Chondrocyte (in vitro differentiated cells): ENCODE data around the gene TESK1. TPM values are rescaled to one million over a fixed set of nuclear protein-coding genes. Genes with fewer than 3 reads are reported as not detected.

Source experiments
- microRNA-seq: library from miRNA; unstranded; fragments of <30 nt; microRNA quantifications from one replicate; pipeline ENCODE4 v1.2.0, GENCODE V29; 2020; ENCODE audit warnings: borderline number of aligned reads
- total RNA-seq: library from RNA; stranded (reverse); gene quantifications from 3 replicates; pipeline ENCODE4 v1.2.1, GENCODE V29; 2021

Gene TESK1
- total RNA-seq, 1 donor from 2014 or later = 50.7 TPM

Small RNAs within 50 kb of the gene (microRNA-seq; reads per million reads assigned to microRNA genes)
- 3.3 reads per million for gene MIR4667

Other genes with a start within 250 kb of the TESK1 start
- gene RUSC2, start 115.2 kb upstream of the TESK1 start, total RNA-seq = 96.3 to 135 TPM (median 107 TPM) in 3 replicates
- 0.51 to 1.1 TPM (median 1.1 TPM) in 3 replicates for gene CD72, start 13.2 kb downstream of the TESK1 start, total RNA-seq
- gene SIT1, start 45.7 kb downstream of the TESK1 start, total RNA-seq = not detected in 3 replicates
- 11,782 to 13,339 TPM (median 12,386 TPM) in 3 replicates for gene RMRP, start 52.8 kb downstream of the TESK1 start, total RNA-seq
- gene CCDC107, start 53.0 kb downstream of the TESK1 start, total RNA-seq = 31.1 to 55.2 TPM (median 52.2 TPM) in 3 replicates
- 0.79 to 2.3 TPM (median 0.85 TPM) in 3 replicates for gene ARHGEF39, start 59.9 kb downstream of the TESK1 start, total RNA-seq
- gene CA9, start 68.7 kb downstream of the TESK1 start, total RNA-seq = 2.9 to 3.6 TPM in 2 of 3 replicates, not detected in the other
- 498 to 2,023 TPM (median 2,016 TPM) in 3 replicates for gene TPM2, start 84.7 kb downstream of the TESK1 start, total RNA-seq
- 490 to 684 TPM (median 655 TPM) in 3 replicates for gene TLN1, start 126.9 kb downstream of the TESK1 start, total RNA-seq
- gene CREB3, start 127.4 kb downstream of the TESK1 start, total RNA-seq = 55.5 to 63.4 TPM (median 56.7 TPM) in 3 replicates
- gene GBA2, start 144.0 kb downstream of the TESK1 start, total RNA-seq = 50.9 to 52.1 TPM (median 51.6 TPM) in 3 replicates
- 27.7 to 28.6 TPM (median 27.9 TPM) in 3 replicates for gene RGP1, start 144.0 kb downstream of the TESK1 start, total RNA-seq
- gene MSMP, start 149.0 kb downstream of the TESK1 start, total RNA-seq = not detected in 3 replicates
- 38.3 to 46.2 TPM (median 40.2 TPM) in 3 replicates for gene NPR2, start 186.3 kb downstream of the TESK1 start, total RNA-seq
- 0.30 to 3.3 TPM (median 0.82 TPM) in 3 replicates for gene SPAG8, start 207.0 kb downstream of the TESK1 start, total RNA-seq
- 30.3 to 32.8 TPM (median 32.0 TPM) in 3 replicates for gene HINT2, start 209.8 kb downstream of the TESK1 start, total RNA-seq
- not detected in 3 replicates for gene FAM221B, start 223.5 kb downstream of the TESK1 start, total RNA-seq
- 17.4 to 18.2 TPM (median 18.1 TPM) in 3 replicates for gene TMEM8B, start 224.0 kb downstream of the TESK1 start, total RNA-seq